ENCODE data around the gene RBP4.
"Not testable (repeated sequence)": the region's sequence is repeated elsewhere in the genome, so short reads cannot be mapped to it uniquely, and the experiment has no call there.

RBP4 gene

GRCh38 chr10:93565446-93565845 lies 35.6 kb downstream of the RBP4 start:
- DNase-seq, result no peak

GRCh38 chr10:93560541-93560940 lies 40.5 kb downstream of the RBP4 start:
- no peak for DNase-seq

- DNase-seq, result no peak
These were observed 41.5 kb downstream of the RBP4 start for GRCh38 chr10:93559490-93559889.

GRCh38 chr10:93554760-93555432 lies 46.1 kb downstream of the RBP4 start:
- peak in 2 of 4 experiments; percentile 2 to 3 for DNase-seq

GRCh38 chr10:93554316-93554663 lies 46.7 kb downstream of the RBP4 start:
- no peak for DNase-seq

- no peak for DNase-seq
These were observed 47.3 kb downstream of the RBP4 start for GRCh38 chr10:93553482-93554315.

- no peak for DNase-seq
These were observed 48.3 kb downstream of the RBP4 start for GRCh38 chr10:93552780-93553179.

GRCh38 chr10:93550606-93551005 lies 50.4 kb downstream of the RBP4 start:
- no peak for DNase-seq

GRCh38 chr10:93548376-93549071 lies 52.5 kb downstream of the RBP4 start:
- DNase-seq, result no peak

- no peak for DNase-seq
These were observed 53.5 kb downstream of the RBP4 start for GRCh38 chr10:93547522-93547921.

- not testable (repeated sequence) for DNase-seq
These were observed 54.0 kb downstream of the RBP4 start for GRCh38 chr10:93546995-93547394.

GRCh38 chr10:93542358-93542791 lies 58.7 kb downstream of the RBP4 start:
- no peak for DNase-seq

Data from activated naive CD4-positive, alpha-beta T cell (primary cell).